ENCODE data around the gene RIN3.

GRCh38 chr14:92589213-92589852 lies 75.8 kb downstream of the RIN3 start:
- TF ChIP-seq CTCF (IDR thresholded peaks at IDR 0.05), result no peak
- TF ChIP-seq POLR2AphosphoS5 (IDR thresholded peaks at IDR 0.05), result no peak
